SJCRH30 (cell line): ENCODE data around the gene DNAH8. TPM values are rescaled to one million over a fixed set of nuclear protein-coding genes. Genes with fewer than 3 reads are reported as not detected.

ENCODE experiments used
- DNase-seq, 2 experiments: peaks; one replicate each; pipeline ENCODE4 v3.0.0-alpha.2; 2015 to 2020
- H3K27ac ChIP-seq: fragments of 250-450 bp; sonication (Bioruptor Pico); 2 replicates; pipeline ENCODE4 v1.5.1; 2020; ENCODE audit warnings: mild to moderate bottlenecking, moderate library complexity
- H3K27me3 ChIP-seq: fragments of 250-450 bp; sonication (Bioruptor Pico); 2 replicates; pipeline ENCODE4 v1.5.1; 2020; ENCODE audit warnings: mild to moderate bottlenecking, moderate library complexity
- H3K36me3 ChIP-seq: fragments of 250-450 bp; sonication (Bioruptor Pico); 2 replicates; pipeline ENCODE4 v1.5.1; 2020; ENCODE audit warnings: mild to moderate bottlenecking, moderate library complexity
- H3K4me1 ChIP-seq: fragments of 250-450 bp; sonication (Bioruptor Pico); 2 replicates; pipeline ENCODE4 v1.5.1; 2020; ENCODE audit warnings: mild to moderate bottlenecking, moderate library complexity
- H3K4me3 ChIP-seq: fragments of 250-450 bp; sonication (Bioruptor Pico); 2 replicates; pipeline ENCODE4 v1.5.1; 2020; ENCODE audit warnings: mild to moderate bottlenecking, moderate library complexity
- H3K9me3 ChIP-seq: fragments of 250-450 bp; sonication (Bioruptor Pico); replicated peaks from 2 replicates; pipeline ENCODE4 v1.5.1; 2020; ENCODE audit warnings: mild to moderate bottlenecking, moderate library complexity
- total RNA-seq: library from RNA; depleted of rRNA; stranded (reverse); fragments of >200 nt; shearing (Covaris generic); gene quantifications from 2 replicates; pipeline ENCODE4 v1.2.3, GENCODE V29; 2014; rRNA removed

DNAH8 gene, protein sequence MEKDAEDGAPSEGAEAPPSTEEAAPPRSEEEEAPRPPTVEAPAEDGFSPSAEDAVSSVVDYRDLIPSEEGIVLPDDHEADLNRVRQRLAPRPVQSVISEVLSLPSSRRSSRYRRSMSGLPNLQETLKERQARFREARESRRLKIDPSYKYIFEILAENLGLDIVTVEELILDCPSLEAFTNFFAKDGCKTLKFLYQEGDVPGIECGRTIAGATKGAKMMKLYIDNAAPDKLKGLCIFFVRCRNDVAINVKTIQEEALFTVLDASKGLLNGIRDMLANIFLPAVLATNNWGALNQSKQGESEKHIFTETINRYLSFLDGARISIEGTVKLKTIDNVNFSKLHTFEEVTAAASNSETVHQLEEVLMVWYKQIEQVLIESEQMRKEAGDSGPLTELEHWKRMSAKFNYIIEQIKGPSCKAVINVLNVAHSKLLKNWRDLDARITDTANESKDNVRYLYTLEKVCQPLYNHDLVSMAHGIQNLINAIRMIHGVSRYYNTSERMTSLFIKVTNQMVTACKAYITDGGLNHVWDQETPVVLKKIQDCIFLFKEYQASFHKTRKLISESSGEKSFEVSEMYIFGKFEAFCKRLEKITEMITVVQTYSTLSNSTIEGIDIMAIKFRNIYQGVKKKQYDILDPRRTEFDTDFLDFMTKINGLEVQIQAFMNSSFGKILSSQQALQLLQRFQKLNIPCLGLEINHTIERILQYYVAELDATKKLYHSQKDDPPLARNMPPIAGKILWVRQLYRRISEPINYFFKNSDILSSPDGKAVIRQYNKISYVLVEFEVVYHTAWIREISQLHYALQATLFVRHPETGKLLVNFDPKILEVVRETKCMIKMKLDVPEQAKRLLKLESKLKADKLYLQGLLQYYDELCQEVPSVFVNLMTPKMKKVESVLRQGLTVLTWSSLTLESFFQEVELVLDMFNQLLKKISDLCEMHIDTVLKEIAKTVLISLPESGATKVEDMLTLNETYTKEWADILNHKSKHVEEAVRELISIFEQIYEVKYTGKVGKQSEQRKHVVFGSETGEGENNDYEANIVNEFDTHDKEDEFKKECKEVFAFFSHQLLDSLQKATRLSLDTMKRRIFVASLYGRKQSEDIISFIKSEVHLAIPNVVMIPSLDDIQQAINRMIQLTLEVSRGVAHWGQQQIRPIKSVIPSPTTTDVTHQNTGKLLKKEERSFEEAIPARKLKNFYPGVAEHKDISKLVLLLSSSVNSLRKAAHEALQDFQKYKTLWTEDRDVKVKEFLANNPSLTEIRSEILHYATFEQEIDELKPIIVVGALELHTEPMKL (N-terminal part only)
- total RNA-seq, result under 0.01 and 0.03 TPM in 2 replicates

DNA sequence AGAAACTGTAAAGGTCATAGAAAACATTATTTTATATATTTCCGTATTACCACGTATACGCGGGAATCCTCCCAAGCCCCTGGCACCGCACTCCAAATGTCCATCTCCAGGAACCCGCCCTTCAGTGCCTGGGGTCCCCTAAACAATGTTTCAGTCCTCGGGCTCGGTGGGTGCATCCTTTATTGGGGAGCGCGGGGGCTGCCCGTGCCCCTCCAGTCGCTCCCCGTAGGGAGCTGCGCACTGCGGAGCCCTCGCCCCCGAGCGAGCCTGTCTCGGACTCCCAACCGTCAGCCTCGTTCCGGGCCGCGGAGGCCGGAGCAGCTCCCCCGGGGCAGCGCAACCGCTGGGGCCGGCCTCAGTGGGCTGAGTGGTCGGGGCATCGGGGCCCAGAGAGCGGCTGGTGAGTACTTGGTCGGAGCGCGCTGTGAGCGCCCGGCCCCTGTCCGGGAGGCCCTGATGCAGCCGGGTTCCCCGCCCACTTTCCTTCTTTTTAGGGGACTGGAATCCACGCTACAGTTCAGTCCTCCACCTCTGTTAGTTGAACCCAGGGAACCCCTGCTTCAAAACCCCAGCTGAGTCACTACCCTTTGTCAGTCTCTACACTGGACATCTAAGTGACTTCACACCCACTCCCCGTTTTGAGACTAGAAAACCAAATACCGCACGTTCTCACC lies at the start of gene DNAH8:
TSS of gene DNAH8 (plus strand) at position 296 of the 674 bp plus-strand sequence. CDS start 7,499 bp downstream, outside the sequence.
- H3K9me3 ChIP-seq, result no peaks in the 10 kb centered on the region
- H3K27me3 ChIP-seq, result no peaks in the 10 kb centered on the region
- no peaks in the 10 kb centered on the region for H3K4me1 ChIP-seq
- H3K27ac ChIP-seq, result no peak within 1 kb of the TSS
- no peak within 1 kb of the TSS for H3K4me3 ChIP-seq
- no peak for DNase-seq
- H3K36me3 ChIP-seq, result no peaks in the 10 kb centered on the region

DNA sequence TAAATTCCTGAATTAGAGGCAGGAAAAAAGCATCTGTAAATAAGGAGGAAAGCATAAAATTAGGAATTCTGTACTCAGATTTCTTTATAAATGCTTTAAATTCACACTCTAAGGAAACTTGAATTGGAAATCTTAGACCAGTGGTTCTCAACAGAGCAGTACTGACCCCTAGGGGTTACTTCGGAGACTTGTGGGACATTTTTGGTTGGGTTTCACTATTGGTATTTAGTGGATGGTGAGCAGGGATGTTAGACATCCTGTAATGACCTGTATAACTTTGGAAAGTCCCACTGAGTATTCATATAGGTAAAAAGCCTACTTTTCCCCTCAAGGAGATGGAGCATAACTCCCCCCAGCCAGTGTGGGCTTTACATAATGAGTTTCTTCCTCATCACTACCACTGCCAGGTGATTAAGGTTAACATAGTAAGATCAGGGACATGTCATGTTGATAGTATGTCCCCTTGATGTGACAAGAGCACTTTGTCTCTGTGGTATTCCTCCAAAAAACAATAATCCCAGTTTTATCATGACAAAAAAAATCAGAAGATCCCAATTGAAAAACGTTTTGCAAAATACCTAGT lies 43.1 kb upstream of the DNAH8 start:
- Histone ChIP-seq H3K4me3 (no peak overlapping the region), H3K27ac (no peak overlapping the region), H3K9me3 (no peaks in the 10 kb centered on the region), H3K4me1 (no peaks in the 10 kb centered on the region), H3K36me3 (peaks cover 25% of the 10 kb centered on the region), H3K27me3 (no peaks in the 10 kb centered on the region)
- peak; percentile 31 to 75 for DNase-seq

DNA sequence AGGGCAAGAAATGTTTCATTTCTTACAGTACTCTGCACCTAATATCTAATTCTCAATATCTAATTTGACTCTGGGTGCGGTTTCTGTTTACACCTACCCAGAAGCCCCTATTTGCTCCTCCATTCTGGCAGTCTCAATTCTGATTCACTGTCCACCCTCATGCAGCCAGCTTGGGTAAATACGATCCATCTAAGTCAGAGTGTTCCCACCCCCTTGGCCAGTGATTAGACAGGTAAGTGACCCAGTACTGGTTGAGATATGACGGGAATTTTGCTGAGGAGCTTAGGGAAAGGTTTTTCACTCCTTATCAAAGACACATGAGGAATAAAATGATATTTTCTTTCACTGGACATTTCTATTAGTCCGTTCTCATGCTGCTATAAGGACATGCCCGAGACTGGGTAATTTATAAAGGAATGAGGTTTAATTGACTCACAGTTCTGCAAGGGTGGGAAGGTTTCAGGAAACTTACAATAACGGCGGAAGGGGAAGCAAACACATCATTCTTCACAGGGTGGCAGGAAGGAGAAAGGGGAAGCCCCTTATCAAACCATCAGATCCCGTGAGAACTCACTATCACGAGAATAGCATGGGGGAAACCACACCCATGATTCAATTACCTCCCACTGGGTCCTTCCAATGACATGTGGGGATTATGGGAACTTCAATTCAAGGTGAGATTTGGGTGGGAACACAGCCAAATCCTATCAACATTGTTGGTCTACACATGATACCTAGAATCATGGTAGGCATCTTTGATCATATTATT lies 41.5 kb upstream of the DNAH8 start:
- Histone ChIP-seq H3K27me3 (no peaks in the 10 kb centered on the region), H3K36me3 (peaks cover 37% of the 10 kb centered on the region), H3K9me3 (no peaks in the 10 kb centered on the region), H3K4me3 (no peak overlapping the region), H3K4me1 (no peaks in the 10 kb centered on the region), H3K27ac (no peak overlapping the region)
- DNase-seq, result no peak

DNA sequence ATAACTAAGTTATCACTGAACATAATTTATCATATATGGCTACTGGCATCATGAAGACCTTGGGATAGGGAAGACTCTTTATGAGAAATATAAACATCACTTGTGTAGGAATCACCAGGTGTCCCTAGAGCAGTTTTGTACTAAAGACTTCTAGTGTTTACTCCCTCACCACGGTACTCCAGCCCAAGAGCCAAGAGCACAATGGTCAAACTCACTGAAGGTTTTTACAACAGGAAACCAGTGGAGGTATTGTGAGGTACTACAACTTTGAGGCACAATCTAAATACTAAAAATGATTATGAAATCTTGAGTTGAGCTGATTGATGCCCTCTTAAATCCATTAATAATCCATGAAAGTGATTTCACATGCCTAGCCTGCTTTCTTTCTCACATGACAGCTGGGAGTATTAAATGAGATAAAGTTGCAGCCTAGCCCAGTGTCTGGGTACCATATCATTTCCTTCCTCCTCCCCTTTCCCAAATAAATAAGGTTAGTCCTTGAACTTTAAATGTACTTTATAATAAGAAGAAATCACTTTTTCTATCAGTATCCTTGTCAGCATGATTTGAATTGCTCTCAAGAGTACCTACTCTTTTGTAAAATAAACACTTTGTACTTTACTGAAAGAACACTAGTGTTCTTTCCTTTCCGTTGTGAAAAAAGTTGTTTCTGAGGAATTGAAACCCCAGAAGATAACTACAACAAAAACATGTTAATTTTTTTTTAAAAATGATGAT lies 38.7 kb upstream of the DNAH8 start:
- no peaks in the 10 kb centered on the region for H3K9me3 ChIP-seq
- no peak overlapping the region for H3K4me3 ChIP-seq
- H3K36me3 ChIP-seq, result peaks cover 59% of the 10 kb centered on the region
- no peaks in the 10 kb centered on the region for H3K4me1 ChIP-seq
- no peaks in the 10 kb centered on the region for H3K27me3 ChIP-seq
- no peak for DNase-seq
- H3K27ac ChIP-seq, result no peak overlapping the region

DNA sequence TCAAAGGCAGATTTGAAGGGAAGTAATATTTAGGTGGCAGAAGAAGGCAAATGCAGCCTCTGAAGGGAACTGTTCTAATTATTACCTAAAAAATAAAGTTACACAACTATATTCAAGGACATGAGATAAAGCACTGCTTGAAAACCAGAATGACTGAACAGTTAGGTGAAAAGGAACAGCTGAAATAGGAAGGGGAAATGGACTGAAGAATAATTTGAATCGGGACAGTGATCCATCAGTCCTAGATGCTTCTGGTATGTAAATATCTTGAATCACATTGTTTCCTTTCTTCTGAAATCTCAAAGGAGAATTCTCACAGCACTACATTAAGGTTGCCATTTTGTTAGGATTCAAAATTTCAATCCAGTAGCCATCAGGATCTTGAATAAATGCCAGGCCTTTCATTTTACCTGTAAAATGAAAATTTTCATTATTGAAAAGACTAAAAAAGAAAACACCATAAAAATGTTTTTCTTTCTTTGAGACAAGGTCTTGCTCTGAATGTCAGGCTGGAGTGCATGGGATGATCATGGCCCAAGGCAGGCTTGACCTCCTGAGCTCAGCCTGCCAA lies 38.1 kb upstream of the DNAH8 start:
- Histone ChIP-seq H3K9me3 (no peaks in the 10 kb centered on the region), H3K4me3 (no peak overlapping the region), H3K4me1 (no peaks in the 10 kb centered on the region), H3K27ac (no peak overlapping the region), H3K36me3 (peaks cover 65% of the 10 kb centered on the region), H3K27me3 (no peaks in the 10 kb centered on the region)
- DNase-seq, result no peak

DNA sequence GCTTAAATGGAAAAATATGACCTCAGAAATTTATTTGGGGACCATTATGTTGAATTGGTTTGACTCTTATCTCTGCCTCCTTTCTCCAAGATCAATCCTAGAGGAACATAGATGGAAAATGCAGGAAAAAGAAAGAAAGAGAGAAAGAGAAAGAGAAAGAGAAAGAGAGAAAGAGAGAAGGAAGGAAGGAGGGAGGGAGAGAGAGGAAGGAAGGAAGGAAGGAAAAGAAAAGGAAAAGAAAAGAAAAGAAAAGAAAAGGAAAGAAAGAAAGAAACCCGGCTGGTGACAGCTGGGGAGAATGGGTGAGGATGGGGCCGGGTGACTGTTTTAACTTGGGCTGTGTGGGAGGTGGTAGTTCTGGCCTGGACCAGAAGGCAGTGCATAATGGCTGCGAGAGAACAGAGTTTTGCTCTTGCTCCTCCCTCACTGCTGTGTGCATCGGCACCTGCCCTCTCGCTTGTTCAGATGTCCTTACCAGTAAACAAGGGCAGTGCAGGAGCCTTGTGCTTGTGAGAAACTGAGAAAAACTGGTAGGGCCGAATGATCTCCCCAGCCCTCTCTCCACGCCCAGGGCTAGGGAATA lies 36.8 kb upstream of the DNAH8 start:
- no peak overlapping the region for H3K4me3 ChIP-seq
- no peaks in the 10 kb centered on the region for H3K27me3 ChIP-seq
- no peaks in the 10 kb centered on the region for H3K9me3 ChIP-seq
- no peaks in the 10 kb centered on the region for H3K4me1 ChIP-seq
- H3K36me3 ChIP-seq, result peaks cover 76% of the 10 kb centered on the region
- no peak overlapping the region for H3K27ac ChIP-seq
- no peak for DNase-seq

DNA sequence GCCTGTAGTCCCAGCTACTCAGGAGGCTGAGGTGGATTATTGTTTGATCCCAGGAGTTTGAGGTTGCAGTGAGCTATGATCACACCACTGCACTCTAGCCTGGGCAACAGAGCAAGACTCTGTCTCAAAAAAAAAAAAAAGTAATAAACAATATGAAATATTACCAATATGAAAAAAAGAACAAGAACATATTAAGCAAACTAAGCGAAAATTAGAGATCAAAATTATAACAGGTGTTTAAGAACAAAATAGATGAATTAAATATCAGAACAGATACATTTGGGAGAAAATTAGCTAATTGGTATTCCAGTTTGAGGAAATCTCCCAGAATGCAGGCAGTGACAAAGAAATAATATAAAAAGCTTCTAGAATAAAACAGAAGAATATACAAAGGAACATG lies 35.4 kb upstream of the DNAH8 start:
- Histone ChIP-seq H3K4me3 (no peak overlapping the region), H3K27me3 (no peaks in the 10 kb centered on the region), H3K27ac (no peak overlapping the region), H3K4me1 (no peaks in the 10 kb centered on the region), H3K9me3 (no peaks in the 10 kb centered on the region), H3K36me3 (peaks cover 83% of the 10 kb centered on the region)
- no peak for DNase-seq

DNA sequence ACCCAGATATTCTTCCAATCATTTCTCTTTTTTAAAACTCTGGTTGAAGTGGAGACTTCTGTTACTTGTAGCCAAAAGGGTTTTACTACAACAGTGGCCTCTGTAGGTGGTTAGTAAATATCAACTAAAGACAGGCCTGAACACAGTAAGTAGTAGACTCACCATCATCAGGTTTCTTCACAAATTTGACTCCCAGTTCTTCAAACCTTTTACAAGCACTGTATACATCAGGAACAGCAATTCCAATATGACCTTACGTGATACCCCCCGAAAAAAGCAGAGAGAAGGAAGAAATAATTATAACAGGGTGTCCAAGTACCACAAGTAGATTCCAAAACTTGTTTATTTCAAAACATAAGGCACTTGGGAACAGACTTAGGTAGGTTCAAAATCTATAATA lies 33.3 kb upstream of the DNAH8 start:
- DNase-seq, result no peak
- H3K27ac ChIP-seq, result no peak overlapping the region
- no peak overlapping the region for H3K4me3 ChIP-seq
- peaks cover 82% of the 10 kb centered on the region for H3K36me3 ChIP-seq
- H3K4me1 ChIP-seq, result no peaks in the 10 kb centered on the region
- no peaks in the 10 kb centered on the region for H3K27me3 ChIP-seq
- no peaks in the 10 kb centered on the region for H3K9me3 ChIP-seq

DNA sequence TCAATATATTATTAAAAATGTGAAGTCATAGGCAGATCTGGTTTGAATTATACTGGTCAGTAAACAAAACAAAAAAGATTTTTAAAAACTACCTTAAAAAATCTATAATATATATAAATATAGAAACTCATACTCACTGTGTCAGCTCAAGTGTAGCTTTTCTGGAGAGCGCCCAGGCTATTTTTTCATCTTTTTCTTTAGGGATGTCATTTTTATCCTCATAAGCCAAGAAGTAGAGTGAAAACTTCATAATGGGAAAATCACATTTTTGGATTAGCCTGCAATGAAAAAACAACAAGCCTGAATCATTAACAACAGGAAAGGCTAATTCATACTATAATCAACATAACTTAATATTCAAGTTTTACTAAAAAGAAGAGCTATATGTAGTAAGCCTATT lies 30.9 kb upstream of the DNAH8 start:
- Histone ChIP-seq H3K27me3 (no peaks in the 10 kb centered on the region), H3K4me1 (no peaks in the 10 kb centered on the region), H3K4me3 (no peak overlapping the region), H3K27ac (no peak overlapping the region), H3K36me3 (peaks cover 73% of the 10 kb centered on the region), H3K9me3 (no peaks in the 10 kb centered on the region)
- DNase-seq, result no peak

DNA sequence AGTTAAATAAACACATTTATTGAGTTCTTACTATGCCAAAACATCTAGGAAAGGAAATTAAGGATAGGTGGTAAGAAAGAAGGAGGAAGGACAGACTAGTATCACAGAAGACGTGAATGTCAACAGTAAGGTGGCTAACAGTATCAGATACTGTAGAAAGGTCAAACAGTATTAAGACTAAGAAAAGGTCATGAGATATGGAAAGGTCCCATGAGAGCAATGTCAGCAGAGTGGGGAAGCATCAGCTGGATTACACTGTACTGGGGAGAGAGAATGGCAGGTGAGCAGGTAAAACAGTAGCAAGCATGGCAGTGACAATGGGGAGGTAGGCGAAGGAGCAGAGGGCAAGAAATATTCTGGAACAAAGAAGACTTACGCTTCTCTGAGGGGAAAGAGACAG lies 30.2 kb upstream of the DNAH8 start:
- Histone ChIP-seq H3K9me3 (no peaks in the 10 kb centered on the region), H3K36me3 (peaks cover 66% of the 10 kb centered on the region), H3K4me3 (no peak overlapping the region), H3K4me1 (no peaks in the 10 kb centered on the region), H3K27ac (no peak overlapping the region), H3K27me3 (no peaks in the 10 kb centered on the region)
- DNase-seq, result no peak

DNA sequence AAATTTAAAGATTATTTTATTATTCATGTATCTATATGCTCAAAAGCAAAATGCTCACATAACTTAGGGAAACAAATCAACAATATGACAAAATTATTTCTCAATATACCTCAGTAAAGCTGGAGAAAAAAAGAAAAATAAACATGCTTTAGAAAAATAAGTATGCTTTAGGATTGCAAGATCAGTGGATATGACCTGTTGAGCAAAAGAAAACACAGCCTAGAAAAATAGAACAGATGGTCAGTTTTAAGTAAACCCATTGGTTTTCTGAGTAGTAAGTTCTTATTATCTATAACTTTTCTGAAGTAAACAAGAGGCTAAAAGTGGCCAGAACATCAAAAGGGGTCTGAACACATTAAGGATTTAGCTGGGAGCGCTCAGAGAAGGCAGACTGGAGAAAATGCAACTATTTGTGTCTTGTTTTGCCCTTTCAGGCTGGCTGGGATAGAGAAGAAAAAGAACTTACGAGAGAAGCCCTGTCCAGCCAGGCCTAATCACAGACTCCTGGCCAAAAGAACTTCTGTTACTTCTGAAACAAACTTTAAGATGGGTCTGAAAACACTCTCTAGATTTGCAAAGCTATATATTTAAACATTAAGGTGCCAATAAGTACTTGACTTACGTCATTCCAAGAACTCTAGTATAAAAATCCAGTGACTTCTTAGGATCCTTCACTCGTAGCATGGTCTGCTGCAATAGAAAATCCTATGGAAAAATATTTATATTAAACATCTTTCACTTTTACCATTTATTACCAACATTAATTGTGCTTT lies 28.7 kb upstream of the DNAH8 start:
- Histone ChIP-seq H3K27ac (no peak overlapping the region), H3K36me3 (peaks cover 55% of the 10 kb centered on the region), H3K4me3 (no peak overlapping the region), H3K4me1 (no peaks in the 10 kb centered on the region), H3K9me3 (no peaks in the 10 kb centered on the region), H3K27me3 (no peaks in the 10 kb centered on the region)
- no peak for DNase-seq

DNA sequence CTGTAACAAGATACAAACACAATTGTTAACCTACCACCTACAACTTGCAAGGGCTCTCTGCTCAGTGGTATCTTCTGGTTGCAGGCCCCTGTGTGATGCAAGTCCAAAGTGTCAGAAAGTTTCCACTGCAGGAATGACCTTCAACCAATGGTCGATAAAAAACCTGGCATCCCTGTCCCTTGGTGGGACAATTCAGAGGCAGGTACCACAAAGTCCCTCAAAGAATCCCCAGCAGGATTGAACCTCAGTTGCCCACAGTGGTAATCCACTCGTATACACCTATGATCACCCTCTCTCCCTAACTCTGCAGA lies 28.1 kb upstream of the DNAH8 start:
- Histone ChIP-seq H3K9me3 (no peaks in the 10 kb centered on the region), H3K4me3 (no peak overlapping the region), H3K4me1 (no peaks in the 10 kb centered on the region), H3K36me3 (peaks cover 51% of the 10 kb centered on the region), H3K27me3 (no peaks in the 10 kb centered on the region), H3K27ac (no peak overlapping the region)
- DNase-seq, result no peak
